ENCODE measurements around the gene C1orf50. TPM values are rescaled to one million over a fixed set of nuclear protein-coding genes. Genes with fewer than 3 reads are reported as not detected.
"Not testable (repeated sequence)": the region's sequence is repeated elsewhere in the genome, so short reads cannot be mapped to it uniquely, and the experiment has no call there.

Gene C1orf50
- total RNA-seq, 1 experiment from 2014 or later = 6.2 TPM

DNA sequence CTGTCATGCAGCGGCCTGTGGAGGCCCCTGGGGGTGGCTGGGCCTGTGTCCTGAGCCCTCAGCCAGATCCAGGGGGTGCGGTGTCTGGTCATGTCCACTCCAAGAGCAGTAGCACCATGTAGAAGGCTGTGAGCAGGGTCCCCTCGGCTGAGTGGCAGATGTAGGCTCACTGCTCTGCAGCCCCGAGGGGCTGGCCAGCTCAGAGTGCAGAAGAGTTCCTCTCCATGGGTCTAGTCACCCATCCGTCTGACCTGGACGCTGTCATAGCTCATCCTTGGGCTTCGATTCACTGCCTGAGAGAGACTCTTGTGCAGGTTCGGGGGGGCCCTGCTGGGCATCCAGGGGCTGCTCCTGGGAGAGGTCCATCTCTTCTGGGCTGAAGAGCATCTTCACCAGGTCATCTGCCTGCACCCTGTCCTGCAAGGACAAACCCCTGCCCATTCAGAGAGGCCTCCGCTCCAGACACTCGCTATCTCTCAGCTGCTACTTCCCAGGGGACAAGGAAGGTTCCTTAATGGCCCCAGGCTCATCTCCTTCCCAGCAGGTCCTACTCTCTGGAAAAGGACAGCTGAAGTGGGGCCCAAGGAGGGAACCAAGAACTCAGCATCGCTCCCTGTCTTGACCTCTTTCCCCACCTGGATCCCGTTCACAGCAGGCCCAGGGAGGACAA is 20.5 kb upstream of the C1orf50 start:
- Histone ChIP-seq H3K4me3 (ENCODE audit: insufficient read depth, low read depth, low read length) (no peak overlapping the region), H3K27me3 (ENCODE audit: control insufficient read depth, insufficient read depth, low read length) (no peaks in the 10 kb centered on the region), H3K36me3 (replicated peaks; ENCODE audit: control insufficient read depth, insufficient read depth, low read length) (peaks cover 24% of the 10 kb centered on the region)
- no peak for DNase-seq

DNA sequence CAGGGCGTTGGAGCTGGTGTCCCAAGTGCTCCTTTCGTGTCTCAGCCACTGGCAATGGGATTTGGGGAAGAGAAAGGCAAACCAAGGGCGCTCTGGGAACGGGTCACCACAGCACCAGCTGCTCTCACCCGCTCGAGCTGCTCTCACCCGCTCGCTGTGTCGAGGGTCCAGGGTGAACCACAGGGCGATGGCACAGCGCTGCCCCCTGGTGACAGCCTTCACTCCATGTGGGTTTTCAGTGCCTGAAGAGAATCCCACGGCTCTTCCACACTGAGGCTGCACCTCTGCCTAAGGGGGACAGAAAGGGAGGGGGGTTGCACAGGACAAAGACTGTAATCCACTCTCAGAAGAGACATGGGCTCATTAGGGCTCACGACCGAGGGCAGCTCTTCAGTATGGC is 19.9 kb upstream of the C1orf50 start:
- Histone ChIP-seq H3K36me3 (replicated peaks; ENCODE audit: control insufficient read depth, insufficient read depth, low read length) (peaks cover 29% of the 10 kb centered on the region), H3K27me3 (ENCODE audit: control insufficient read depth, insufficient read depth, low read length) (no peaks in the 10 kb centered on the region), H3K4me3 (ENCODE audit: insufficient read depth, low read depth, low read length) (no peak overlapping the region)
- peak; percentile 87 for DNase-seq

DNA sequence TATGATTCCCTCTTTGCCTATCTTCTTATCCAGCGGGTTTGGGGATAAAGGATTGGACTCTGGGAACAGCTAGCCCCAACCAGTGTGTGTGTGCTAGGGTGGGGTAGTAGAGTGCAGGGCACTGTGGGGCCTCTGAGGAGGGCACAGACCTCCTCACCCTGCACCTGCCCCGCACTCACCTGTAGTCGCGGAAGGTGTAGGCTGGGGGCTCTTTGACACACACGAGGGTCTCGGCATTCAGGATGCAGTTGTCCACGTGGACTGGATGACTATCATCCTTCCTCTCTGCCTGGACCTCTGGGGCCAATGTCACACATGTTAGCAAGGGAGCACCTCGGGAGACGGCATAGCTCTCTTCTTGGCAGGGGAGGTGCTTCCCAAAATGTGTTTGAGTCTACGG is 19.0 kb upstream of the C1orf50 start:
- Histone ChIP-seq H3K36me3 (replicated peaks; ENCODE audit: control insufficient read depth, insufficient read depth, low read length) (peaks cover 36% of the 10 kb centered on the region), H3K4me3 (ENCODE audit: insufficient read depth, low read depth, low read length) (no peak overlapping the region), H3K27me3 (ENCODE audit: control insufficient read depth, insufficient read depth, low read length) (no peaks in the 10 kb centered on the region)
- no peak for DNase-seq

- Histone ChIP-seq H3K27me3 (ENCODE audit: control insufficient read depth, insufficient read depth, low read length) (no peaks in the 10 kb centered on the region), H3K4me3 (ENCODE audit: insufficient read depth, low read depth, low read length) (no peak overlapping the region), H3K36me3 (replicated peaks; ENCODE audit: control insufficient read depth, insufficient read depth, low read length) (peaks cover 38% of the 10 kb centered on the region)
- DNase-seq = no peak
These were observed 18.3 kb upstream of the C1orf50 start for GRCh38 chr1:42748461-42749410.

DNA sequence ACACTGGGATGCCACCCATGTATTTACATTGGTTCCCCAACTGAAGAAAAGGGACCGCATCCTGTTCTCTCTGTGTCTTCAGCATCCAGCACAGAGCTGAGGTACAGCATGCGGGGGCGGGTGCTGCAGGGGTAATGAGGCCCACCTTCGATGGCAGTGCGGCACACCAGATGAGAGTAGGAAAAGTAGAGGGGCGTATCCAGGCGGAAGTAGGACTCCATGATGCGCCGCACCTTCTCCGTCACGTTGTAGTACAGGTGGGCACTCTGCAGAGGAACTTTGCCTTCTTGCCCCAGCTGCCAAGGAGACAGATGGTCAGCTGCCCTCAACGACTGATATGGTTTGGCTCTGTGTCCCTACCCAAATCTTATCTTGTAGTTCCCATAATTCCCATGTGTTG is 17.0 kb upstream of the C1orf50 start:
- Histone ChIP-seq H3K27me3 (ENCODE audit: control insufficient read depth, insufficient read depth, low read length) (no peaks in the 10 kb centered on the region), H3K36me3 (replicated peaks; ENCODE audit: control insufficient read depth, insufficient read depth, low read length) (peaks cover 47% of the 10 kb centered on the region), H3K4me3 (ENCODE audit: insufficient read depth, low read depth, low read length) (no peak overlapping the region)
- no peak for DNase-seq

DNA sequence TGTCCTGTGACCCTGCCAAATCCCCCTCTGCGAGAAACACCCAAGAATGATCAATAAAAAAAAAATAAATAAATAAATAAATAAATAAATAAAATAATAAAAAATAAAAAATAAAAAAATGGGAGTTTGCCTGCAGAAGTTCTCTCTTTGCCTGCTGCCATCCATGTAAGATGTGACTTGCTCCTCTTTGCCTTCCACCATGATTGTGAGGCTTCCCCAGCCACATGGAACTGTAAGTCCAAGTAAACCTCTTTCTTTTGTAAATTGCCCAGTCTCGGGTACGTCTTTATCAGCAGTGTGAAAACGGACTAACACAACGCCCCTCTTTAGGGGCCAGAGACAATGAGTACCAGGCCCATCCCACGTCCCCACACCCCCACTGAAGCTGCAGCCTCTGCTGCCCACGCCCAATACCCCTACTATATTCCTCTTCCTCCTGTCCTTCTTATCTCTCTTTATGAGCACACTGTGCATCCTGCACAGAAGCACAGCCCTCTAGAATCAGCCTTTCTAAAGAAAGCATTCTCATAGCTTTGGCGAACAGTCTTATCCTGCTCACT is 15.5 kb upstream of the C1orf50 start:
- H3K27me3 ChIP-seq (ENCODE audit: control insufficient read depth, insufficient read depth, low read length); DNase-seq; H3K4me3 ChIP-seq (ENCODE audit: insufficient read depth, low read depth, low read length): not testable (repeated sequence)
- peaks cover 52% of the 10 kb centered on the region for H3K36me3 ChIP-seq (replicated peaks; ENCODE audit: control insufficient read depth, insufficient read depth, low read length)

- no peak for DNase-seq
- no peak overlapping the region for H3K4me3 ChIP-seq (ENCODE audit: insufficient read depth, low read depth, low read length)
- H3K27me3 ChIP-seq (ENCODE audit: control insufficient read depth, insufficient read depth, low read length) = no peaks in the 10 kb centered on the region
- peaks cover 50% of the 10 kb centered on the region for H3K36me3 ChIP-seq (replicated peaks; ENCODE audit: control insufficient read depth, insufficient read depth, low read length)
These were observed 14.8 kb upstream of the C1orf50 start for GRCh38 chr1:42752284-42752683.

GRCh38 chr1:42753070-42753469 is 14.0 kb upstream of the C1orf50 start:
- no peak for DNase-seq
- Histone ChIP-seq H3K36me3 (replicated peaks; ENCODE audit: control insufficient read depth, insufficient read depth, low read length) (peaks cover 51% of the 10 kb centered on the region), H3K4me3 (ENCODE audit: insufficient read depth, low read depth, low read length) (no peak overlapping the region), H3K27me3 (ENCODE audit: control insufficient read depth, insufficient read depth, low read length) (no peaks in the 10 kb centered on the region)

- Histone ChIP-seq H3K4me3 (ENCODE audit: insufficient read depth, low read depth, low read length) (no peak overlapping the region), H3K36me3 (replicated peaks; ENCODE audit: control insufficient read depth, insufficient read depth, low read length) (peaks cover 39% of the 10 kb centered on the region), H3K27me3 (ENCODE audit: control insufficient read depth, insufficient read depth, low read length) (no peaks in the 10 kb centered on the region)
- peak; percentile 80 for DNase-seq
These were observed 9.8 kb upstream of the C1orf50 start for GRCh38 chr1:42756956-42757891.

GRCh38 chr1:42757892-42758275 is 9.2 kb upstream of the C1orf50 start:
- Histone ChIP-seq H3K27me3 (ENCODE audit: control insufficient read depth, insufficient read depth, low read length) (no peaks in the 10 kb centered on the region), H3K4me3 (ENCODE audit: insufficient read depth, low read depth, low read length) (no peak overlapping the region), H3K36me3 (replicated peaks; ENCODE audit: control insufficient read depth, insufficient read depth, low read length) (peaks cover 35% of the 10 kb centered on the region)
- no peak for DNase-seq

GRCh38 chr1:42758641-42759040 is 8.4 kb upstream of the C1orf50 start:
- no peak for DNase-seq
- H3K4me3 ChIP-seq (ENCODE audit: insufficient read depth, low read depth, low read length) = no peak overlapping the region
- H3K27me3 ChIP-seq (ENCODE audit: control insufficient read depth, insufficient read depth, low read length) = no peaks in the 10 kb centered on the region
- peaks cover 33% of the 10 kb centered on the region for H3K36me3 ChIP-seq (replicated peaks; ENCODE audit: control insufficient read depth, insufficient read depth, low read length)

- peaks cover 30% of the 10 kb centered on the region for H3K36me3 ChIP-seq (replicated peaks; ENCODE audit: control insufficient read depth, insufficient read depth, low read length)
- H3K4me3 ChIP-seq (ENCODE audit: insufficient read depth, low read depth, low read length) = no peak overlapping the region
- peak; percentile 59 for DNase-seq
- no peaks in the 10 kb centered on the region for H3K27me3 ChIP-seq (ENCODE audit: control insufficient read depth, insufficient read depth, low read length)
These were observed 7.9 kb upstream of the C1orf50 start for GRCh38 chr1:42759114-42759513.

- no peak for DNase-seq
- H3K27me3 ChIP-seq (ENCODE audit: control insufficient read depth, insufficient read depth, low read length) = no peaks in the 10 kb centered on the region
- H3K4me3 ChIP-seq (ENCODE audit: insufficient read depth, low read depth, low read length) = no peak overlapping the region
- H3K36me3 ChIP-seq (replicated peaks; ENCODE audit: control insufficient read depth, insufficient read depth, low read length) = peaks cover 12% of the 10 kb centered on the region
These were observed 5.5 kb upstream of the C1orf50 start for GRCh38 chr1:42761567-42761966.

GRCh38 chr1:42762269-42762668 is 4.8 kb upstream of the C1orf50 start:
- Histone ChIP-seq H3K27me3 (ENCODE audit: control insufficient read depth, insufficient read depth, low read length) (no peaks in the 10 kb centered on the region), H3K4me3 (ENCODE audit: insufficient read depth, low read depth, low read length) (no peak overlapping the region), H3K36me3 (replicated peaks; ENCODE audit: control insufficient read depth, insufficient read depth, low read length) (peaks cover 12% of the 10 kb centered on the region)
- DNase-seq = no peak

Data from H7 (cell line).